Liver (tissue), 9 donors: ENCODE results near the gene CNTROB. TPM values are rescaled to one million over a fixed set of nuclear protein-coding genes. Genes with fewer than 3 reads are reported as not detected.

Experiments used
- DNase-seq: peaks from one replicate; pipeline ENCODE4 v3.0.0-alpha.2; 2017; ENCODE audit warnings: low spot score
- H3K27ac ChIP-seq, 2 donors: one replicate each; pipeline ENCODE4 v1.7.0; 2013; ENCODE audit warnings: inconsistent platforms in 2 of 2, low read length in 2 of 2, control low read depth in 1 of 2, low read depth in 1 of 2, mild to moderate bottlenecking in 1 of 2
- H3K27me3 ChIP-seq, 4 donors: one replicate each; pipeline versions ENCODE4 v1.6.1 to v1.7.0; 2013; ENCODE audit warnings: low read length in 3 of 4, inconsistent platforms in 1 of 4, mild to moderate bottlenecking in 1 of 4, moderate library complexity in 1 of 4; ENCODE audit not compliant: control insufficient read depth in 4 of 4, insufficient read depth in 4 of 4
- H3K36me3 ChIP-seq, 4 donors: one replicate each; pipeline versions ENCODE4 v1.6.1 to v1.7.0; 2013; ENCODE audit warnings: low read length in 3 of 4, mild to moderate bottlenecking in 3 of 4, low read depth in 1 of 4, moderate library complexity in 1 of 4; ENCODE audit not compliant: control insufficient read depth in 4 of 4, insufficient read depth in 3 of 4
- H3K4me1 ChIP-seq, 4 donors: one replicate each; pipeline versions ENCODE4 v1.6.1 to v1.7.0; 2013; ENCODE audit warnings: low read length in 3 of 4, mild to moderate bottlenecking in 3 of 4, moderate library complexity in 1 of 4; ENCODE audit not compliant: control insufficient read depth in 4 of 4, insufficient read depth in 4 of 4
- H3K4me3 ChIP-seq, 3 donors: one replicate each; pipeline versions ENCODE4 v1.6.1 to v1.7.0; 2013; ENCODE audit warnings: low read length in 3 of 3, control low read depth in 1 of 3, low read depth in 1 of 3, mild to moderate bottlenecking in 1 of 3
- H3K9ac ChIP-seq, 2 donors: one replicate each; pipeline ENCODE4 v1.7.0; 2013; ENCODE audit warnings: low read length in 2 of 2, mild to moderate bottlenecking in 2 of 2, moderate library complexity in 2 of 2, control low read depth in 1 of 2, low read depth in 1 of 2
- H3K9me3 ChIP-seq, 4 donors: one replicate each; pipeline versions ENCODE4 v1.6.1 to v1.7.0; 2013; ENCODE audit warnings: low read length in 3 of 4; ENCODE audit not compliant: control insufficient read depth in 4 of 4
- ATF3 ChIP-seq: IDR thresholded peaks from 2 replicates; pipeline ENCODE4 v1.6.1; 2016; ENCODE audit warnings: antibody characterized with exemption
- CTCF ChIP-seq: fragments of 150-350 bp; IDR thresholded peaks from 2 replicates; pipeline ENCODE4 v1.5.1; 2017; ENCODE audit warnings: improper control_type of control experiment, low read depth, low read length; ENCODE audit not compliant: missing input control
- EGR1 ChIP-seq, 2 donors: IDR thresholded peaks; 2 replicates each; pipeline ENCODE4 v1.6.1; 2016 to 2018; ENCODE audit warnings: antibody characterized with exemption in 2 of 2, low read depth in 2 of 2
- FOXA1 ChIP-seq: IDR thresholded peaks from 2 replicates; pipeline ENCODE4 v1.6.1; 2016; ENCODE audit warnings: antibody characterized with exemption
- FOXA2 ChIP-seq: IDR thresholded peaks from 2 replicates; pipeline ENCODE4 v1.6.1; 2016; ENCODE audit warnings: antibody characterized with exemption
- GABPA ChIP-seq, 2 donors: IDR thresholded peaks in 1 of 2; conservative IDR thresholded peaks in 1 of 2; 2 replicates each; pipeline ENCODE4 v1.6.1; 2016; ENCODE audit warnings: antibody characterized with exemption in 2 of 2, mild to moderate bottlenecking in 1 of 2, moderate library complexity in 1 of 2
- HNF4A ChIP-seq, 2 donors: conservative IDR thresholded peaks; 2 replicates each; pipeline ENCODE4 v1.6.1; 2016; ENCODE audit warnings: antibody characterized with exemption in 2 of 2, mild to moderate bottlenecking in 2 of 2
- HNF4G ChIP-seq: IDR thresholded peaks from 2 replicates; pipeline ENCODE4 v1.6.1; 2016; ENCODE audit warnings: antibody characterized with exemption
- JUND ChIP-seq, 2 donors: IDR thresholded peaks; 2 replicates each; pipeline ENCODE4 v1.6.1; 2016; ENCODE audit warnings: antibody characterized with exemption in 2 of 2
- MAX ChIP-seq: IDR thresholded peaks from 2 replicates; pipeline ENCODE4 v1.6.1; 2016; ENCODE audit warnings: antibody characterized with exemption
- NR2F2 ChIP-seq: IDR thresholded peaks from 2 replicates; pipeline ENCODE4 v1.6.1; 2016; ENCODE audit warnings: antibody characterized with exemption
- RAD21 ChIP-seq, 2 donors: IDR thresholded peaks; 2 replicates each; pipeline ENCODE4 v1.6.1; 2016; ENCODE audit warnings: antibody characterized with exemption in 2 of 2, mild to moderate bottlenecking in 2 of 2
- REST ChIP-seq: IDR thresholded peaks from 2 replicates; pipeline ENCODE4 v1.6.1; 2016; ENCODE audit warnings: antibody characterized with exemption, mild to moderate bottlenecking
- RXRA ChIP-seq, 2 donors: IDR thresholded peaks; 2 replicates each; pipeline ENCODE4 v1.6.1; 2017 to 2018; ENCODE audit warnings: antibody characterized with exemption in 2 of 2, mild to moderate bottlenecking in 1 of 2
- SP1 ChIP-seq: IDR thresholded peaks from 2 replicates; pipeline ENCODE4 v1.6.1; 2018; ENCODE audit warnings: antibody characterized with exemption, mild to moderate bottlenecking
- TAF1 ChIP-seq: conservative IDR thresholded peaks from 2 replicates; pipeline ENCODE4 v1.6.1; 2016; ENCODE audit warnings: antibody characterized with exemption, mild to moderate bottlenecking
- YY1 ChIP-seq: IDR thresholded peaks from 2 replicates; pipeline ENCODE4 v1.6.1; 2016; ENCODE audit warnings: antibody characterized with exemption, mild to moderate bottlenecking
- ZBTB33 ChIP-seq: IDR thresholded peaks from 2 replicates; pipeline ENCODE4 v1.6.1; 2016; ENCODE audit warnings: antibody characterized with exemption
- WGBS: extraction: QIAGEN DNeasy Blood & Tissue Kit; methylation state at CpG from one replicate; pipeline ENCODE4 v1.1.7; 2013; 5-methylcytosine and 5-hydroxymethylcytosine counted together
- polyA plus RNA-seq, 2 donors: library from polyadenylated mRNA; stranded (reverse) in 1 of 2; unstranded in 1 of 2; fragments of 200-250 nt in 1 of 2; fragments of >200 nt in 1 of 2; fragmentation: Nextera tagmentation in 1 of 2; extraction: Ambion mirVana in 1 of 2; gene quantifications; one replicate each; pipeline versions ENCODE4 v1.2.1 to v1.2.3, GENCODE V29; 2013 to 2015
- total RNA-seq, 2 donors: library from RNA; depleted of rRNA; stranded (reverse); fragments of >200 nt; gene quantifications; one replicate each; pipeline ENCODE4 v1.2.3, GENCODE V29; 2014
- donor health status: healthy.
- donor health status: healthy.
- donor health status: healthy.
- donor health status: healthy.
- donor health status: healthy.

Gene CNTROB
- total and polyA plus RNA-seq, 4 donors, result 2.2 to 12.0 (median 8.6) TPM

GRCh38 chr17:7911116-7911515 lies 20.9 kb upstream of the CNTROB start:
- Histone ChIP-seq H3K9me3 (no peaks in the 10 kb centered on the region), H3K36me3 (peaks cover 2 to 25% (median 3%) of the 10 kb centered on the region in 4 donors), H3K27me3 (no peaks in the 10 kb centered on the region), H3K4me3 (no peak overlapping the region), H3K27ac (no peak overlapping the region), H3K9ac (no peak overlapping the region), H3K4me1 (peaks cover 4 to 11% (median 7%) of the 10 kb centered on the region in 4 donors)
- WGBS, result 81% methylated on average over 9 of the region's 9 CpGs
- DNase-seq, result no peak
- TF ChIP-seq ATF3 (no peak), EGR1 (IDR thresholded peaks at IDR 0.05; ENCODE audit: low read depth in 2 of 2) (no peak), FOXA2 (no peak), JUND (IDR thresholded peaks at IDR 0.05) (no peak), SP1 (no peak), RXRA (IDR thresholded peaks at IDR 0.05) (no peak), HNF4G (no peak), CTCF (no peak), TAF1 (no peak), GABPA (IDR thresholded peaks at IDR 0.05 in 1 of 2, conservative IDR thresholded peaks at IDR 0.05 in 1 of 2) (no peak), YY1 (no peak), MAX (no peak), ZBTB33 (no peak), FOXA1 (no peak), RAD21 (IDR thresholded peaks at IDR 0.05) (no peak), HNF4A (conservative IDR thresholded peaks at IDR 0.05) (no peak), NR2F2 (no peak), REST (no peak)
